ENCODE results near the gene VPS41.
A peak's percentile ranks its signal among the peaks of the same experiment; 100 is the strongest.

DNA sequence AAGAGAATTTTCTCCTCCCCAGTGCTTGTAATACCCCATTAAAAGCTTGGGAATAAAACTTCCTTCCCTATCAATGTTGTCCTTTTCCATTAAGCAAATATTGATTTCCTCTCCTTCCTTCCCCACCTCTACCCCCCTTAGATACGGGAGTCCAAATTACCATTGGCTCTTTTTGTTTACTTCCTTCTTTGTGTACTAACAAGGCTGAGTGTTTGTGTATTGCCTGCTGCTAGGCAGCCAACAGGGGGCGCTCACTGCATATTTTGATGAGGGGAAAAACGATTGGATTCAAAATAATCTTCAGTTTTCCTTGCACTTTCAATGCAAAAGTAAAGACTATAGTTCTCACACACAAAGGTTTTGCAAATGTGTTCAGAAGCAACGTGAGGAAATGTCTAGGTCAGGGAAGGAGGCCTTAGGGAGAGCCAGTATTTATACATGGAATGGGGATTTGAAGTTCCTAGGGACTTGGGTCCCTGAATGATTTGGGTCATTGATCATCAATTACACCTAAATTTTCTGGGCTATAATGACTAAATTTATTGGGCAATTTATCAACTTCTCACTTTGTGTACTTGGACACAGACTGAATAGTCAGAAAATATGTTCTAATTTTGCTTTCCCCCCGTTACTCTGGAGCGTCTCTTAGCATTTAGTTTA is 23.6 kb upstream of the VPS41 start:
- TF ChIP-seq, protein P1, sequence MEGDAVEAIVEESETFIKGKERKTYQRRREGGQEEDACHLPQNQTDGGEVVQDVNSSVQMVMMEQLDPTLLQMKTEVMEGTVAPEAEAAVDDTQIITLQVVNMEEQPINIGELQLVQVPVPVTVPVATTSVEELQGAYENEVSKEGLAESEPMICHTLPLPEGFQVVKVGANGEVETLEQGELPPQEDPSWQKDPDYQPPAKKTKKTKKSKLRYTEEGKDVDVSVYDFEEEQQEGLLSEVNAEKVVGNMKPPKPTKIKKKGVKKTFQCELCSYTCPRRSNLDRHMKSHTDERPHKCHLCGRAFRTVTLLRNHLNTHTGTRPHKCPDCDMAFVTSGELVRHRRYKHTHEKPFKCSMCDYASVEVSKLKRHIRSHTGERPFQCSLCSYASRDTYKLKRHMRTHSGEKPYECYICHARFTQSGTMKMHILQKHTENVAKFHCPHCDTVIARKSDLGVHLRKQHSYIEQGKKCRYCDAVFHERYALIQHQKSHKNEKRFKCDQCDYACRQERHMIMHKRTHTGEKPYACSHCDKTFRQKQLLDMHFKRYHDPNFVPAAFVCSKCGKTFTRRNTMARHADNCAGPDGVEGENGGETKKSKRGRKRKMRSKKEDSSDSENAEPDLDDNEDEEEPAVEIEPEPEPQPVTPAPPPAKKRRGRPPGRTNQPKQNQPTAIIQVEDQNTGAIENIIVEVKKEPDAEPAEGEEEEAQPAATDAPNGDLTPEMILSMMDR (conservative IDR thresholded peaks at IDR 0.05; ENCODE audit: low read length), result peak; percentile 100
- TF ChIP-seq EZH2phosphoT487 (IDR thresholded peaks at IDR 0.05; ENCODE audit: borderline replicate concordance), result no peak

All from Loucy (cell line).